SU-DHL-6 (cell line): Measurements from ENCODE around the gene FBLN5.

Source experiments
- H2AFZ ChIP-seq: fragments of 200-600 bp; sonication (generic); 2 replicates; pipeline ENCODE4 v1.6.1; 2014; ENCODE audit warnings: low read depth, mild to moderate bottlenecking, moderate library complexity, mixed read lengths, antibody characterized with exemption, low read length; ENCODE audit not compliant: severe bottlenecking
- H3F3A ChIP-seq: fragments of 200-600 bp; shearing (Covaris generic); 2 replicates; pipeline ENCODE4 v1.6.0; 2016; ENCODE audit warnings: antibody characterized with exemption, mild to moderate bottlenecking; ENCODE audit not compliant: insufficient read depth
- H3K27ac ChIP-seq: fragments of 200-600 bp; sonication (generic); 2 replicates; pipeline ENCODE4 v1.5.1; 2016; ENCODE audit warnings: low read depth, mild to moderate bottlenecking, low read length, moderate library complexity, mixed read lengths
- H3K27me3 ChIP-seq: fragments of 200-600 bp; sonication (generic), shearing (Covaris generic); 2 replicates; pipeline ENCODE4 v1.6.0; 2014; ENCODE audit warnings: mild to moderate bottlenecking, low read length
- H3K36me3 ChIP-seq: fragments of 200-600 bp; sonication (generic); 2 replicates; pipeline ENCODE4 v1.6.1; 2014; ENCODE audit warnings: mild to moderate bottlenecking, low read length, mixed read lengths
- H3K4me2 ChIP-seq: fragments of 300-600, 200-600 bp; shearing (Covaris generic), sonication (generic); 2 replicates; pipeline ENCODE4 v1.6.0; 2014; ENCODE audit warnings: low read length, low read depth, mild to moderate bottlenecking; ENCODE audit not compliant: poor library complexity, severe bottlenecking
- H3K4me3 ChIP-seq: fragments of 200-600 bp; sonication (generic); 2 replicates; pipeline ENCODE4 v1.5.1; 2014; ENCODE audit warnings: antibody characterized with exemption, low read length, mild to moderate bottlenecking, mixed read lengths; ENCODE audit not compliant: insufficient read depth, poor library complexity, severe bottlenecking
- H3K79me2 ChIP-seq: fragments of 200-600 bp; sonication (generic); 2 replicates; pipeline ENCODE4 v1.6.1; 2014; ENCODE audit warnings: mild to moderate bottlenecking, low read length, moderate library complexity; ENCODE audit not compliant: insufficient read depth
- H3K9ac ChIP-seq: fragments of 200-600 bp; sonication (generic); 2 replicates; pipeline ENCODE4 v1.7.0; 2014; ENCODE audit warnings: mild to moderate bottlenecking, low read length
- H3K9me2 ChIP-seq: fragments of 200-600 bp; sonication (generic); replicated peaks from 2 replicates; pipeline ENCODE4 v1.6.1; 2014; ENCODE audit warnings: low read length; ENCODE audit not compliant: insufficient read depth
- H3K9me3 ChIP-seq: fragments of 200-600 bp; sonication (generic); 2 replicates; pipeline ENCODE4 v1.6.1; 2014; ENCODE audit warnings: low read length, mixed read lengths; ENCODE audit not compliant: insufficient read depth
- H4K20me1 ChIP-seq: fragments of 200-600 bp; sonication (generic); 2 replicates; pipeline ENCODE4 v1.6.1; 2014; ENCODE audit warnings: low read depth, mild to moderate bottlenecking, antibody characterized with exemption, low read length, moderate library complexity, mixed read lengths
- CTCF ChIP-seq: fragments of 200-600 bp; sonication (generic); IDR thresholded peaks from one replicate; pipeline ENCODE4 v1.5.1; 2017; ENCODE audit warnings: antibody characterized with exemption, mild to moderate bottlenecking, low read length, moderate library complexity; ENCODE audit not compliant: insufficient read depth, poor library complexity, severe bottlenecking
- EZH2phosphoT487 ChIP-seq: fragments of 200-600 bp; sonication (generic), shearing (Covaris generic); conservative IDR thresholded peaks from 2 replicates; pipeline ENCODE4 v1.6.1; 2018; ENCODE audit warnings: mild to moderate bottlenecking, antibody characterized with exemption, low read length, moderate library complexity, mixed read lengths

The FBLN5 gene

GRCh38 chr14:91955168-91955567 lies 7.7 kb upstream of the FBLN5 start:
- H3K79me2 ChIP-seq, result no peaks in the 10 kb centered on the region
- H3F3A ChIP-seq, result no peaks in the 10 kb centered on the region
- no peak overlapping the region for H3K4me2 ChIP-seq
- no peak overlapping the region for H3K9ac ChIP-seq
- H2AFZ ChIP-seq, result no peak overlapping the region
- no peaks in the 10 kb centered on the region for H3K36me3 ChIP-seq
- TF ChIP-seq CTCF (no peak), EZH2phosphoT487 (no peak)
- no peaks in the 10 kb centered on the region for H4K20me1 ChIP-seq
- H3K27me3 ChIP-seq, result no peaks in the 10 kb centered on the region
- no peak overlapping the region for H3K27ac ChIP-seq
- H3K9me3 ChIP-seq, result no peaks in the 10 kb centered on the region
- no peaks in the 10 kb centered on the region for H3K9me2 ChIP-seq
- no peak overlapping the region for H3K4me3 ChIP-seq

GRCh38 chr14:91953170-91953985 lies 5.9 kb upstream of the FBLN5 start:
- H4K20me1 ChIP-seq, result no peaks in the 10 kb centered on the region

GRCh38 chr14:91946622-91947474 lies 646 bp downstream of the FBLN5 start:
- Histone ChIP-seq H3K27ac (no peak overlapping the region), H2AFZ (no peak overlapping the region), H3F3A (no peaks in the 10 kb centered on the region), H3K4me3 (no peak overlapping the region), H3K79me2 (no peaks in the 10 kb centered on the region), H3K9me2 (no peaks in the 10 kb centered on the region), H3K9me3 (no peaks in the 10 kb centered on the region), H4K20me1 (no peaks in the 10 kb centered on the region), H3K4me2 (no peak overlapping the region), H3K27me3 (no peaks in the 10 kb centered on the region), H3K9ac (no peak overlapping the region), H3K36me3 (no peaks in the 10 kb centered on the region)
- TF ChIP-seq CTCF (no peak), EZH2phosphoT487 (no peak)

More at GRCh38 chr14:91953170-91953985, 5.9 kb upstream of the FBLN5 start:
- Histone ChIP-seq H3K79me2 (no peaks in the 10 kb centered on the region), H3F3A (no peaks in the 10 kb centered on the region), H3K36me3 (no peaks in the 10 kb centered on the region), H3K4me2 (no peak overlapping the region), H2AFZ (no peak overlapping the region), H3K9me2 (no peaks in the 10 kb centered on the region), H3K27ac (no peak overlapping the region), H3K9me3 (no peaks in the 10 kb centered on the region), H3K27me3 (no peaks in the 10 kb centered on the region), H3K9ac (no peak overlapping the region), H3K4me3 (no peak overlapping the region)
- TF ChIP-seq CTCF (no peak), EZH2phosphoT487 (no peak)
